Caco-2 (cell line): ENCODE data around the gene NDUFA8. TPM values are rescaled to one million over a fixed set of nuclear protein-coding genes. Genes with fewer than 3 reads are reported as not detected.

Source experiments
- BruUV-seq: library from RNA; stranded (reverse); fragments of 400-500 nt; replicated peaks from 2 replicates; lab custom pipeline; 2021; lab: Mats Ljungman, UMichigan
- CTCF ChIA-PET: fragments of 300-600 bp; sonication (Branson Sonifier 250); formaldehyde crosslinking; loops from one replicate; lab custom pipeline; 2022; ENCODE audit warnings: antibody characterized with exemption; lab: Charles Lee
- POLR2A ChIA-PET: fragments of 300-600 bp; sonication (Branson Sonifier 250); formaldehyde crosslinking; loops from one replicate; lab custom pipeline; 2022; ENCODE audit warnings: antibody characterized with exemption; lab: Charles Lee
- DNase-seq, 2 experiments: peaks; one replicate each; pipeline versions ENCODE4 v3.0.0 to v3.0.0-alpha.2; 2020 to 2022
- H3K27me3 ChIP-seq: replicated peaks from 2 replicates; pipeline ENCODE4 v1.6.0; 2011; ENCODE audit warnings: low read length; ENCODE audit not compliant: control insufficient read depth, insufficient read depth
- H3K36me3 ChIP-seq: 2 replicates; pipeline ENCODE4 v1.5.1; 2011; ENCODE audit warnings: low read length; ENCODE audit not compliant: control insufficient read depth, insufficient read depth
- H3K4me1 ChIP-seq: fragments of 250-450 bp; sonication (Bioruptor Pico); 2 replicates; pipeline ENCODE4 v1.5.1; 2020; ENCODE audit warnings: mild to moderate bottlenecking
- H3K4me3 ChIP-seq: 2 replicates; pipeline ENCODE4 v1.5.1; 2011; ENCODE audit warnings: low read depth, mild to moderate bottlenecking, control low read depth, low read length
- H3K9me3 ChIP-seq: fragments of 250-450 bp; sonication (Bioruptor Pico); 2 replicates; pipeline ENCODE4 v1.5.1; 2020; ENCODE audit warnings: mild to moderate bottlenecking, moderate library complexity
- H3K27ac Mint-ChIP-seq: one replicate; pipeline ENCODE4 v1.8.0; 2022; ENCODE audit warnings: mixed read lengths; ENCODE audit not compliant: unreplicated experiment
- H3K27me3 Mint-ChIP-seq: one replicate; pipeline ENCODE4 v1.8.0; 2022; ENCODE audit warnings: mixed read lengths; ENCODE audit not compliant: insufficient read depth, unreplicated experiment
- H3K36me3 Mint-ChIP-seq: one replicate; pipeline ENCODE4 v1.8.0; 2022; ENCODE audit warnings: mild to moderate bottlenecking, mixed read lengths; ENCODE audit not compliant: insufficient read depth, unreplicated experiment
- H3K4me1 Mint-ChIP-seq: one replicate; pipeline ENCODE4 v1.8.0; 2022; ENCODE audit warnings: low read depth, mixed read lengths; ENCODE audit not compliant: unreplicated experiment
- H3K4me3 Mint-ChIP-seq: one replicate; pipeline ENCODE4 v1.8.0; 2022; ENCODE audit warnings: mild to moderate bottlenecking, moderate library complexity, mixed read lengths; ENCODE audit not compliant: unreplicated experiment
- H3K9me3 Mint-ChIP-seq: one replicate; pipeline ENCODE4 v1.8.0; 2022; ENCODE audit warnings: mixed read lengths; ENCODE audit not compliant: unreplicated experiment
- intact Hi-C: fragments of 100-400 bp; cut with micrococcal nuclease; formaldehyde crosslinking; loops from one replicate; pipeline ENCODE4 v1.10.0; 2022; ENCODE audit not compliant: unreplicated experiment
- total RNA-seq: library from RNA; stranded (reverse); gene quantifications from 2 replicates; pipeline ENCODE4 v1.2.3, GENCODE V29; 2022
- TF ChIP-seq, protein P1 (sequence below), 2 experiments: fragments of 200-600 bp in 1 of 2; IDR thresholded peaks; 1 replicate in 1 of 2; 2 replicates in 1 of 2; pipeline versions ENCODE4 v1.5.1 to v1.8.0; 2011 to 2022; ENCODE audit warnings: antibody characterized with exemption in 1 of 2, control low read depth in 1 of 2, inconsistent platforms in 1 of 2, low read depth in 1 of 2, low read length in 1 of 2, mild to moderate bottlenecking in 1 of 2, moderate library complexity in 1 of 2; ENCODE audit not compliant: insufficient read depth in 1 of 2, severe bottlenecking in 1 of 2, unreplicated experiment in 1 of 2

The NDUFA8 gene
- total RNA-seq, 1 experiment from 2014 or later, result 58.0 TPM

DNA sequence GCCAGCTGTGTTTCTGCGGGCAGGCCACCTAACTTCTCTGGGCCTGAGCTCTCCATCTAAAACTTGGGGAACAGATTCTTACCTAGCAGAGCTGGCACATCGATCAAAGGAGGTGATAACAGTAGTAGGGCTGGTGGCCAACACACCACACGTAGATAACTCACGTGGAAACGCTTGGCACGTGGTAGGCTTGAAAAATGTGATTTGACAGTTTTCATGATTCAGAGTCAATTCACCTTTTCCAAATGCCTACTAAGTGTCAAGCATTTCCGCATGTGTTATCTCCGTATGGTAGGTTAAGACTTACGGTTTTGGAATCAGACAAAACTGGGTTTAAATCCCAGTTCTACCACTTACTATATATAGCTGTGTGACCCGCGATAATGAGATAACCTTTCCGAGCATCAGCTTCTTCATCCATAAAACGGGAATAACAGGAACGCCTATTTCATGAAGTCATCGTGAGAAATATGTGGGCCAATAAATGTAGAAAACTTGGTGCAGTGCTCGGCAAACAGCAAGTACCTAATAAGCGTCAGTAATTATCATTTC, 25.5 kb downstream of the NDUFA8 start:
- Histone ChIP-seq H3K9me3 (no peaks in the 10 kb centered on the region), H3K27me3 (no peaks in the 10 kb centered on the region), H3K36me3 (no peaks in the 10 kb centered on the region), H3K4me1 (peaks cover 16% of the 10 kb centered on the region), H3K4me3 (no peak overlapping the region)
- POLR2A ChIA-PET, result no interaction called here
- no peaks in the 10 kb centered on the region for H3K27me3 Mint-ChIP-seq
- BruUV-seq, result no TSS peak
- CTCF ChIA-PET, result interaction anchor here (1.6 kb wide), 1 partner anchor 9 kb away, joined by 3 read pairs; no protein-coding TSS in a partner anchor
- intact Hi-C loops, result no loop called here
- TF ChIP-seq, protein P1, sequence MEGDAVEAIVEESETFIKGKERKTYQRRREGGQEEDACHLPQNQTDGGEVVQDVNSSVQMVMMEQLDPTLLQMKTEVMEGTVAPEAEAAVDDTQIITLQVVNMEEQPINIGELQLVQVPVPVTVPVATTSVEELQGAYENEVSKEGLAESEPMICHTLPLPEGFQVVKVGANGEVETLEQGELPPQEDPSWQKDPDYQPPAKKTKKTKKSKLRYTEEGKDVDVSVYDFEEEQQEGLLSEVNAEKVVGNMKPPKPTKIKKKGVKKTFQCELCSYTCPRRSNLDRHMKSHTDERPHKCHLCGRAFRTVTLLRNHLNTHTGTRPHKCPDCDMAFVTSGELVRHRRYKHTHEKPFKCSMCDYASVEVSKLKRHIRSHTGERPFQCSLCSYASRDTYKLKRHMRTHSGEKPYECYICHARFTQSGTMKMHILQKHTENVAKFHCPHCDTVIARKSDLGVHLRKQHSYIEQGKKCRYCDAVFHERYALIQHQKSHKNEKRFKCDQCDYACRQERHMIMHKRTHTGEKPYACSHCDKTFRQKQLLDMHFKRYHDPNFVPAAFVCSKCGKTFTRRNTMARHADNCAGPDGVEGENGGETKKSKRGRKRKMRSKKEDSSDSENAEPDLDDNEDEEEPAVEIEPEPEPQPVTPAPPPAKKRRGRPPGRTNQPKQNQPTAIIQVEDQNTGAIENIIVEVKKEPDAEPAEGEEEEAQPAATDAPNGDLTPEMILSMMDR (IDR thresholded peaks at IDR 0.05; ENCODE audit: insufficient read depth in 1 of 2, low read depth in 1 of 2, low read length in 1 of 2, severe bottlenecking in 1 of 2, unreplicated experiment in 1 of 2), result no peak
- no peak overlapping the region for H3K4me3 Mint-ChIP-seq
- H3K36me3 Mint-ChIP-seq, result peaks cover 5% of the 10 kb centered on the region
- H3K9me3 Mint-ChIP-seq, result no peaks in the 10 kb centered on the region
- no peak overlapping the region for H3K27ac Mint-ChIP-seq
- DNase-seq, result no peak
- H3K4me1 Mint-ChIP-seq, result peaks cover 7% of the 10 kb centered on the region

DNA sequence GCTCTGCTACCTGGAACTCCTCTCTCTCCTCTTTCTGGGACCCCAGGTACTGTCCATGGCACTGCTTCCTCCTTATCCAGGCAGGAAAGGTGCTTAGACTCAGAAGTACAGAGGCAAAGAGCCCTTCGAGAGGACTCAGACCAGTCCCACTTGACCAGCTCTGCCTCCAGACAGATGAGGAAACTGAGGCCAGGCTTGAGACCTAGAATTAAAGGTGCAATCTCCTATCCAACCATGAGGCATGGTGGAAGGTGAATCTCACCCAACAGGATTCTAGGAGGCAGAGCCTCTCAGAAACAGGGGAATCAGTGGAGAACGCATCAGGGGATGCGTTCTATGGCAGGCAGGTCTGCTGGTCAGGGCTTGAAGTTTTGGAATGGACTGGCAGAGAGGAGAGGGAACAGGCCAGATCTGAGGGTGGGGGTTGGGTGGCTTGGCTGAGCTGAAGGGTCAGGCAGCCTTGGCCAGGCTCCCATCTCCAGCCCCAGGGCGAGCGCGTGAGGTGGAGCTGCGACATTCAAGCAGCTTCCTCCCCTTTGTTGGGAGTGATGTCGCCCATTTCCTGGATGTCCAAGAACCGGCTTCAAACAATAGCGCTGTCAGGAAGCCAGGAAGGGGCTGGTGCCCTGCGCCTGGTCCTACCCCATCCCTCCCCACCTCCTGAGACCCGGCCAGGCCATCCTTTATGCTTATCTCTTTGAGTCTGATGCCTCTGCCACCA, 26.2 kb downstream of the NDUFA8 start:
- Histone ChIP-seq H3K36me3 (no peaks in the 10 kb centered on the region), H3K9me3 (no peaks in the 10 kb centered on the region), H3K4me1 (peaks cover 11% of the 10 kb centered on the region), H3K27me3 (no peaks in the 10 kb centered on the region), H3K4me3 (no peak overlapping the region)
- H3K36me3 Mint-ChIP-seq, result peaks cover under 1% of the 10 kb centered on the region
- H3K9me3 Mint-ChIP-seq, result no peaks in the 10 kb centered on the region
- BruUV-seq, result no TSS peak
- POLR2A ChIA-PET, result no interaction called here
- DNase-seq, result no peak
- intact Hi-C loops, result no loop called here
- TF ChIP-seq, protein P1 (IDR thresholded peaks at IDR 0.05; ENCODE audit: insufficient read depth in 1 of 2, low read depth in 1 of 2, low read length in 1 of 2, severe bottlenecking in 1 of 2, unreplicated experiment in 1 of 2), result no peak
- H3K4me3 Mint-ChIP-seq, result no peak overlapping the region
- peaks cover under 1% of the 10 kb centered on the region for H3K4me1 Mint-ChIP-seq
- no peaks in the 10 kb centered on the region for H3K27me3 Mint-ChIP-seq
- H3K27ac Mint-ChIP-seq, result no peak overlapping the region
- CTCF ChIA-PET, result interaction anchor here (1.6 kb wide), 1 partner anchor 8 kb away, joined by 3 read pairs; no protein-coding TSS in a partner anchor

DNA sequence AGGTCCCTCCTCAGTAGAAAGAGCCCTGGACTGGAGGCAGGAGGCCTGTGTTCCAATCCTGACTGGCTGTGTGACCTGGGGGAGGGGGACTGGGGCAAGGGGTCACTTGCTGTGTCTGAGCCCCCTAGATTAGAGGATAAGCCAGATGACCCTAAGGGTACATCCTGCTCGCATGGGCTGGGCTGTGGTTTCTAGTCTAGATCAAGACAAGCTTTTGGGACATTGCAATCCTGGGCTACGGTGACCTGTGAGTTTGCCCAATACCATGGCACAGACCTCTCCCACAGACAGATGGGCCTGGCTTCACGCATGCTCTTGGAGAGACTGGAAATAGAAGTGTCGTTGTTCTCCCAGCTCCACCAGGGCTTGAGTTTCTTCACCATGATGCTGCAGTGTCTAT, 27.0 kb downstream of the NDUFA8 start:
- Histone ChIP-seq H3K36me3 (no peaks in the 10 kb centered on the region), H3K4me3 (no peak overlapping the region), H3K27me3 (no peaks in the 10 kb centered on the region), H3K9me3 (no peaks in the 10 kb centered on the region), H3K4me1 (peaks cover 10% of the 10 kb centered on the region)
- no peaks in the 10 kb centered on the region for H3K4me1 Mint-ChIP-seq
- no TSS peak for BruUV-seq
- no peaks in the 10 kb centered on the region for H3K9me3 Mint-ChIP-seq
- no peak overlapping the region for H3K4me3 Mint-ChIP-seq
- intact Hi-C loops, result no loop called here
- H3K36me3 Mint-ChIP-seq, result no peaks in the 10 kb centered on the region
- no peaks in the 10 kb centered on the region for H3K27me3 Mint-ChIP-seq
- CTCF ChIA-PET, result no interaction called here
- TF ChIP-seq, protein P1 (IDR thresholded peaks at IDR 0.05; ENCODE audit: insufficient read depth in 1 of 2, low read depth in 1 of 2, low read length in 1 of 2, severe bottlenecking in 1 of 2, unreplicated experiment in 1 of 2), result no peak
- POLR2A ChIA-PET, result no interaction called here
- no peak for DNase-seq
- H3K27ac Mint-ChIP-seq, result no peak overlapping the region
